HepG2 (cell line): ENCODE results near the gene LCE1B. TPM values are rescaled to one million over a fixed set of nuclear protein-coding genes. Genes with fewer than 3 reads are reported as not detected.

Source experiments
- ATAC-seq: fragments of 200-7000 bp; cut with Tn5 transposase; 3 replicates; pipeline ENCODE4 v1.9.1; 2020; ENCODE audit warnings: mild to moderate bottlenecking, moderate library complexity
- BruUV-seq: library from RNA; stranded (reverse); fragments of 400-500 nt; replicated peaks from 2 replicates; lab custom pipeline; 2021; lab: Mats Ljungman, UMichigan
- CTCF ChIA-PET: fragments of 300-600 bp; formaldehyde crosslinking; extraction: SDS; loops from one replicate; lab custom pipeline; 2021; ENCODE audit warnings: low total read pairs, inconsistent platforms, low intra/inter-chr PET ratio; lab: Yijun Ruan, JAX
- POLR2A ChIA-PET: fragments of 350-600 bp; sonication (Branson Sonifier 250); formaldehyde crosslinking; loops from one replicate; lab custom pipeline; 2020; ENCODE audit warnings: antibody characterized with exemption, inconsistent platforms; lab: Yijun Ruan, JAX
- DNase-seq: peaks from one replicate; pipeline ENCODE4 v3.0.0-alpha.2; 2015; ENCODE audit warnings: low spot score
- FAIRE-seq: peaks from 3 replicates; lab custom pipeline; 2011; peaks lifted over from hg19 to GRCh38; lab: Jason Lieb, UNC
- H2AFZ ChIP-seq: one replicate; pipeline ENCODE4 v1.6.1; 2011; ENCODE audit warnings: low read length, inconsistent platforms
- H3K27ac ChIP-seq: fragments of 300-600 bp; 3 replicates; pipeline ENCODE4 v1.8.0; 2011; ENCODE audit warnings: mixed run types, mild to moderate bottlenecking, mixed read lengths, low read length, inconsistent platforms; ENCODE audit not compliant: insufficient read depth; ENCODE audit errors: extremely low read length
- H3K27me3 ChIP-seq, 2 experiments: fragments of 200-600 bp in 1 of 2; 2 replicates in 1 of 2; 3 replicates in 1 of 2; pipeline versions ENCODE4 v1.6.0 to v1.8.0; 2011; ENCODE audit warnings: low read length in 2 of 2, mild to moderate bottlenecking in 2 of 2, moderate library complexity in 2 of 2, inconsistent platforms in 1 of 2; ENCODE audit not compliant: insufficient read depth in 2 of 2, control insufficient read depth in 1 of 2
- H3K36me3 ChIP-seq, 2 experiments: fragments of 200-600 bp in 1 of 2; replicated peaks in 1 of 2; 2 replicates in 1 of 2; 3 replicates in 1 of 2; pipeline versions ENCODE4 v1.5.1 to v1.8.0; 2011; ENCODE audit warnings: low read length in 2 of 2, inconsistent platforms in 1 of 2; ENCODE audit not compliant: insufficient read depth in 2 of 2, control insufficient read depth in 1 of 2
- H3K4me1 ChIP-seq: 2 replicates; pipeline ENCODE4 v1.5.1; 2012; ENCODE audit warnings: low read length, inconsistent platforms; ENCODE audit not compliant: insufficient read depth
- H3K4me2 ChIP-seq: 2 replicates; pipeline ENCODE4 v1.6.0; 2011; ENCODE audit warnings: low read depth, low read length, inconsistent platforms
- H3K4me3 ChIP-seq, 3 experiments: fragments of 200-600 bp in 1 of 3; sonication (generic), shearing (Covaris generic) in 1 of 3; replicated peaks in 1 of 3; 2 replicates each; pipeline ENCODE4 v1.5.1; 2011 to 2016; ENCODE audit warnings: low read length in 3 of 3, inconsistent platforms in 2 of 3, low read depth in 2 of 3, mild to moderate bottlenecking in 2 of 3, control low read depth in 1 of 3, mixed read lengths in 1 of 3; ENCODE audit not compliant: insufficient read depth in 1 of 3
- H3K79me2 ChIP-seq: one replicate; pipeline ENCODE4 v1.6.1; 2011; ENCODE audit warnings: low read length, inconsistent platforms; ENCODE audit not compliant: insufficient read depth
- H3K9ac ChIP-seq: 2 replicates; pipeline ENCODE4 v1.6.0; 2011; ENCODE audit warnings: mild to moderate bottlenecking, low read depth, low read length, inconsistent platforms; ENCODE audit not compliant: insufficient read depth
- H3K9me3 ChIP-seq: 2 replicates; pipeline ENCODE4 v1.5.1; 2012; ENCODE audit warnings: mild to moderate bottlenecking, low read length
- H4K20me1 ChIP-seq: 2 replicates; pipeline ENCODE4 v1.6.0; 2011; ENCODE audit warnings: inconsistent platforms, mild to moderate bottlenecking, low read length, moderate library complexity; ENCODE audit not compliant: insufficient read depth
- BCL6 ChIP-seq: IDR thresholded peaks from 2 replicates; pipeline ENCODE4 v1.6.1; 2016; ENCODE audit warnings: missing genetic modification reagents, missing compliant biosample characterization
- FLYWCH1 ChIP-seq: sonication (generic); formaldehyde crosslinking; IDR thresholded peaks from 2 replicates; pipeline ENCODE4 v1.8.1; 2023; ENCODE audit warnings: mild to moderate bottlenecking, missing genetic modification reagents
- MED8 ChIP-seq: sonication (generic); formaldehyde crosslinking; IDR thresholded peaks from 2 replicates; pipeline ENCODE4 v1.8.1; 2023; ENCODE audit warnings: mild to moderate bottlenecking, missing genetic modification reagents; ENCODE audit not compliant: insufficient replicate concordance
- POGZ ChIP-seq: sonication (generic); formaldehyde crosslinking; IDR thresholded peaks from 2 replicates; pipeline ENCODE4 v1.4.0; 2020; ENCODE audit warnings: mild to moderate bottlenecking, missing genetic modification reagents
- RFXAP ChIP-seq: sonication (generic); formaldehyde crosslinking; IDR thresholded peaks from 2 replicates; pipeline ENCODE4 v1.4.0; 2020; ENCODE audit warnings: missing genetic modification reagents, borderline replicate concordance
- RORA ChIP-seq: sonication (generic); formaldehyde crosslinking; IDR thresholded peaks from 2 replicates; pipeline ENCODE4 v1.5.0; 2020; ENCODE audit warnings: mild to moderate bottlenecking, missing genetic modification reagents, moderate library complexity
- SP1 ChIP-seq, 2 experiments: fragments of 450-650 bp in 1 of 2; sonication (generic) in 1 of 2; formaldehyde crosslinking in 1 of 2; IDR thresholded peaks; 2 replicates each; pipeline versions ENCODE4 v1.4.0 to v1.6.1; 2016 to 2020; ENCODE audit warnings: missing genetic modification reagents in 1 of 2
- SPEN ChIP-seq: sonication (generic); formaldehyde crosslinking; IDR thresholded peaks from 2 replicates; pipeline ENCODE4 v1.5.1; 2020; ENCODE audit warnings: low read depth, mild to moderate bottlenecking, missing genetic modification reagents
- ZNF205 ChIP-seq: IDR thresholded peaks from 2 replicates; pipeline ENCODE4 v1.6.1; 2018; ENCODE audit warnings: missing biosample characterization, missing genetic modification reagents
- ZNF230 ChIP-seq: sonication (generic); formaldehyde crosslinking; IDR thresholded peaks from 2 replicates; pipeline ENCODE4 v1.4.0; 2020; ENCODE audit warnings: mild to moderate bottlenecking, missing genetic modification reagents
- ZNF362 ChIP-seq: sonication (generic); formaldehyde crosslinking; IDR thresholded peaks from 2 replicates; pipeline ENCODE4 v1.4.0; 2020; ENCODE audit warnings: missing genetic modification reagents, mild to moderate bottlenecking, borderline replicate concordance
- ZNF839 ChIP-seq: sonication (generic); formaldehyde crosslinking; IDR thresholded peaks from 2 replicates; pipeline ENCODE4 v1.4.0; 2020; ENCODE audit warnings: missing genetic modification reagents, mild to moderate bottlenecking, borderline replicate concordance
- WGBS: methylation state at CpG from one replicate; pipeline ENCODE4 v1.1.6; 2017; ENCODE audit warnings: low lambda C conversion rate; 5-methylcytosine and 5-hydroxymethylcytosine counted together
- in situ Hi-C: cut with HindIII; loops from 2 replicates; pipeline ENCODE4 v1.10.0; 2017; ENCODE audit warnings: low pct_unique_long_range_greater_than_20kb; ENCODE audit not compliant: extremely low pct_ligation_motif_present
- intact Hi-C: fragments of 100-400 bp; cut with micrococcal nuclease; formaldehyde crosslinking; loops from one replicate; pipeline ENCODE4 v1.10.0; 2022; ENCODE audit not compliant: unreplicated experiment
- polyA plus RNA-seq, 8 experiments: library from polyadenylated mRNA; depleted of rRNA in 3 of 8; stranded (reverse) in 7 of 8; unstranded in 1 of 8; fragments of >200 nt; fragmentation: Illumina TruSeq in 4 of 8; extraction: Trizol in 4 of 8; gene quantifications; 2 replicates each; pipeline versions ENCODE4 v1.2.1 to v1.2.3, GENCODE V29; 2011 to 2016; ENCODE audit warnings: low read depth in 4 of 8, missing spikeins in 1 of 8, mixed read lengths in 1 of 8; ENCODE audit not compliant: insufficient read depth in 1 of 8
- total RNA-seq, 5 experiments: library from RNA; depleted of rRNA; stranded (reverse); fragments of >200 nt; fragmentation: Illumina TruSeq; extraction: Trizol; gene quantifications; 2 replicates each; pipeline ENCODE4 v1.2.3, GENCODE V29; 2016; ENCODE audit warnings: low read depth in 1 of 5
- TF ChIP-seq, protein P1 (sequence below): sonication (generic); IDR thresholded peaks from 2 replicates; pipeline ENCODE4 v1.6.1; 2016; ENCODE audit warnings: low read depth, borderline replicate concordance

Gene LCE1B
- total and polyA plus RNA-seq, 2 of the 13 experiments (the other 11 are each of a cell fraction or from before 2014, with no cell fraction given) = not detected

DNA sequence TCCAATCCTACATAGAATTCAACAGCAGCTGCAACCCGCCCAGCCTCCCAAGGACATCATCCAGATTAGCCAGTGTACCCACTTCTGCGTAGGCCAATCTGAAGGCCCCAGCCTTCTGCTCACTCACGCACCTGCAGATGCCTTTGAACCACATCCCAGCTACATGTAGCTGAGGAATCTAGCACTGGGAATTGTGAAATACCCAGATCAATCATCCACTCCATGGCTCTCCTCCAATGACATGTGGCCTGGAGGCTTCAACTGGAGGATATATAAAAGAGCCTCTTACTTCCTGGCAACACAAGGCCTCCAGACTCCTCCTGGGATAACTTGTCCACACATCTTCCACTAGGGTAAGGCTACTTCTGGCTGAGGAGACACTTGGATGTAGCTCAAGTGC, 30.8 kb downstream of the LCE1B start, which contains the start of gene LCE6A:
LCE6A (plus strand) TSS at position 301 of the 400 bp plus-strand sequence. CDS start 665 bp downstream, outside the sequence.
- no peak within 1 kb of the TSS for H3K9ac ChIP-seq
- TF ChIP-seq POGZ (CRISPR knock-in tag) (no peak), ZNF230 (CRISPR knock-in tag) (no peak), SP1 (IDR thresholded peaks at IDR 0.05) (no peak), SP1 (CRISPR knock-in tag; IDR thresholded peaks at IDR 0.05) (no peak), MED8 (CRISPR knock-in tag) (no peak), RFXAP (no peak)
- BruUV-seq = no TSS peak
- no peak within 1 kb of the TSS for H3K27ac ChIP-seq
- in situ Hi-C loops = no loop called here
- ChIA-PET POLR2A (no interaction called here), CTCF (no interaction called here)
- ATAC-seq = no peak
- no peaks in the 10 kb centered on the region for H3K9me3 ChIP-seq
- no peaks in the 10 kb centered on the region for H3K79me2 ChIP-seq
- H3K27me3 ChIP-seq = no peaks in the 10 kb centered on the region; a peak in 1 of 5 replicates
- no peaks in the 10 kb centered on the region for H4K20me1 ChIP-seq
- no peaks in the 10 kb centered on the region for H3K4me1 ChIP-seq
- WGBS = 20% methylated on average over 1 of the region's 3 CpGs
- FAIRE-seq = no peak
- H3K36me3 ChIP-seq = no peaks in the 10 kb centered on the region
- no peak within 1 kb of the TSS for H3K4me2 ChIP-seq
- H3K4me3 ChIP-seq = no peak within 1 kb of the TSS
- DNase-seq = no peak
- H2AFZ ChIP-seq = no peak within 1 kb of the TSS
- intact Hi-C loops = no loop called here

DNA sequence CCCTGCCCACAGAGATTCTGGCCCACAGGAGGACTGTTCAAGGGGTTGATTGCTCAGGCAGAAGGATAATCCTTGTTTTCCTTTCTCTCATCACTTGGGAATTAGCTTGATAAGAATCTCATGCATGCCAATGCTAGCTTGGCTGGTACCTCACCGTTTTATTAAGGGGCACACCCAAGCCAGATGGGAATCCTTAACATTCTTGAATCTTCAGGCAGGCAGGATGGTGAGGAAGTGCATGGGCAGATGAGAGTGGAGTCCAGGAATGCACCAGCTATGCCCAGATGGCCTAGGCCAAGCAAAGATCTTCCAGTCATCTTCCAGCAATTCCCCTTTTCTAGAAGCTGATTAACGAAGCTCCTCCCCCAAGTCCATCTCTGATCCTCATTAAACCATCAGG, 43.9 kb downstream of the LCE1B start:
- ATAC-seq = no peak
- no peaks in the 10 kb centered on the region for H3K9me3 ChIP-seq
- TF ChIP-seq, protein P1, sequence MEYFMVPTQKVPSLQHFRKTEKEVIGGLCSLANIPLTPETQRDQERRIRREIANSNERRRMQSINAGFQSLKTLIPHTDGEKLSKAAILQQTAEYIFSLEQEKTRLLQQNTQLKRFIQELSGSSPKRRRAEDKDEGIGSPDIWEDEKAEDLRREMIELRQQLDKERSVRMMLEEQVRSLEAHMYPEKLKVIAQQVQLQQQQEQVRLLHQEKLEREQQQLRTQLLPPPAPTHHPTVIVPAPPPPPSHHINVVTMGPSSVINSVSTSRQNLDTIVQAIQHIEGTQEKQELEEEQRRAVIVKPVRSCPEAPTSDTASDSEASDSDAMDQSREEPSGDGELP = no peak
- TF ChIP-seq SPEN (no peak), ZNF362 (CRISPR knock-in tag) (no peak), ZNF839 (CRISPR knock-in tag) (no peak), BCL6 (no peak), FLYWCH1 (CRISPR knock-in tag) (no peak), RORA (CRISPR knock-in tag) (no peak), ZNF205 (CRISPR knock-in tag) (no peak)
- TF ChIP-seq, all 625 proteins: peak for 0
- Histone ChIP-seq H3K79me2 (no peaks in the 10 kb centered on the region), H3K4me1 (no peaks in the 10 kb centered on the region), H3K4me2 (no peak overlapping the region), H3K4me3 (no peak overlapping the region), H3K27ac (no peak overlapping the region), H3K27me3 (no peaks in the 10 kb centered on the region), H3K36me3 (no peaks in the 10 kb centered on the region), H3K9ac (no peak overlapping the region), H4K20me1 (no peaks in the 10 kb centered on the region), H2AFZ (no peak overlapping the region)
- DNase-seq = no peak
- in situ Hi-C loops (no loop called here), intact Hi-C loops (no loop called here)
- ChIA-PET POLR2A (no interaction called here), CTCF (no interaction called here)
- no peak for FAIRE-seq
- BruUV-seq = no TSS peak
- WGBS = 0% methylated on average over 2 of the region's 2 CpGs
